HepG2 (cell line): ENCODE measurements around the gene KRTAP10-6.

ENCODE experiments used
- CEBPB ChIP-seq: IDR thresholded peaks from 2 replicates; pipeline ENCODE4 v1.6.1; 2011; ENCODE audit warnings: low read depth, low read length, improper control_type of control experiment, borderline replicate concordance
- CTCF ChIP-seq: sonication (generic); formaldehyde crosslinking; IDR thresholded peaks from 2 replicates; pipeline ENCODE4 v1.5.0; 2020; ENCODE audit warnings: mild to moderate bottlenecking, missing genetic modification reagents, moderate library complexity
- EZH2 ChIP-seq: conservative IDR thresholded peaks from 2 replicates; pipeline ENCODE4 v1.6.1; 2012; ENCODE audit warnings: mild to moderate bottlenecking, low read depth, low read length, moderate library complexity
- HMGA1 ChIP-seq: sonication (generic); formaldehyde crosslinking; conservative IDR thresholded peaks from 2 replicates; pipeline ENCODE4 v1.4.0; 2020; ENCODE audit warnings: missing genetic modification reagents
- JUND ChIP-seq: sonication (generic); formaldehyde crosslinking; IDR thresholded peaks from 2 replicates; pipeline ENCODE4 v1.8.0; 2022; ENCODE audit warnings: mild to moderate bottlenecking, missing genetic modification reagents
- MIXL1 ChIP-seq: IDR thresholded peaks from 2 replicates; pipeline ENCODE4 v1.6.1; 2016
- MYC ChIP-seq: sonication (generic); formaldehyde crosslinking; IDR thresholded peaks from 2 replicates; pipeline ENCODE4 v1.9.0; 2021; ENCODE audit warnings: missing genetic modification reagents, borderline replicate concordance
- SAFB2 ChIP-seq: sonication (generic); formaldehyde crosslinking; IDR thresholded peaks from 2 replicates; pipeline ENCODE4 v1.5.1; 2020; ENCODE audit warnings: missing genetic modification reagents, low read depth, mild to moderate bottlenecking, borderline replicate concordance
- SNRNP70 ChIP-seq: fragments of 200-400 bp; formaldehyde crosslinking; IDR thresholded peaks from 2 replicates; pipeline ENCODE4 v1.6.1; 2017; ENCODE audit warnings: mild to moderate bottlenecking, low read depth, low read length, moderate library complexity
- STAT5B ChIP-seq: sonication (generic); formaldehyde crosslinking; IDR thresholded peaks from 2 replicates; pipeline ENCODE4 v1.4.0; 2020; ENCODE audit warnings: missing genetic modification reagents
- TAF1 ChIP-seq: sonication (generic); formaldehyde crosslinking; IDR thresholded peaks from 2 replicates; pipeline ENCODE4 v1.4.0; 2020; ENCODE audit warnings: missing genetic modification reagents
- TCF7L2 ChIP-seq: IDR thresholded peaks from 2 replicates; pipeline ENCODE4 v1.6.1; 2011; ENCODE audit warnings: mild to moderate bottlenecking, low read depth, low read length, moderate library complexity
- ZNF496 ChIP-seq: sonication (generic); formaldehyde crosslinking; IDR thresholded peaks from 2 replicates; pipeline ENCODE4 v1.8.1; 2023; ENCODE audit warnings: mild to moderate bottlenecking, moderate library complexity, missing genetic modification reagents; ENCODE audit not compliant: insufficient replicate concordance
- ZSCAN25 ChIP-seq: sonication (generic); formaldehyde crosslinking; IDR thresholded peaks from 2 replicates; pipeline ENCODE4 v1.8.0; 2022; ENCODE audit warnings: mild to moderate bottlenecking, missing genetic modification reagents

GRCh38 chr21:44583089-44583799 lies 9.1 kb downstream of the KRTAP10-6 start:
- TF ChIP-seq CEBPB (no peak), CTCF (CRISPR knock-in tag) (no peak), ZSCAN25 (CRISPR knock-in tag) (no peak), SNRNP70 (no peak), JUND (CRISPR knock-in tag) (no peak), SAFB2 (CRISPR knock-in tag) (no peak), MIXL1 (no peak), STAT5B (CRISPR knock-in tag) (no peak), MYC (CRISPR knock-in tag) (no peak), ZNF496 (no peak), HMGA1 (no peak), EZH2 (no peak), TAF1 (CRISPR knock-in tag) (no peak), TCF7L2 (no peak)
